PFSK-1 (cell line): ENCODE measurements around the gene KCNH8.

Experiments
- POLR2AphosphoS5 ChIP-seq: IDR thresholded peaks from 2 replicates; pipeline ENCODE4 v1.6.1; 2012; ENCODE audit warnings: low read depth, mild to moderate bottlenecking, control low read depth, low read length, moderate library complexity
- TF ChIP-seq, protein P1 (sequence below), 2 experiments: IDR thresholded peaks; 2 replicates each; pipeline versions ENCODE4 v1.6.1 to v1.8.0; 2011 to 2012; ENCODE audit warnings: low read depth in 2 of 2, low read length in 2 of 2, control low read depth in 1 of 2, inconsistent platforms in 1 of 2, mild to moderate bottlenecking in 1 of 2, moderate library complexity in 1 of 2; ENCODE audit not compliant: insufficient read depth in 1 of 2

DNA sequence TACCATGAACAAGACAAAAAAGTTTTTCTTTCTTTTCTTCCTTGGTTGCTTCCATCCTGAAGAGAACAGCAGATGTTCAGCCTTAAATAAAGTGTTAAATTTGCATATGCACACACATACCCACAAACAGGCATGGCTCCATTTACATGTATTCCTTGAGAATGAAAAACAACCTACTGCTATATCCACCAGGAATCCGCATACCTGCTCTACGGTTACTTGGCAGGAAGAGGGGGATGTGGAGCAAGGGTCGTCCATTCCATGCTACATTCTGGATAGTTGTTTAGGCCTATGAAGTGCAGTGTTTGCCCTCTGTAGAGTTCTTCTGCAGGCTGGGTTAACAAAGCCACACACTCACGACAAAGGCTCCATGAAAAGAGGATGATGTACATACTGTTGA lies 322.8 kb downstream of the KCNH8 start:
- TF ChIP-seq, protein P1, sequence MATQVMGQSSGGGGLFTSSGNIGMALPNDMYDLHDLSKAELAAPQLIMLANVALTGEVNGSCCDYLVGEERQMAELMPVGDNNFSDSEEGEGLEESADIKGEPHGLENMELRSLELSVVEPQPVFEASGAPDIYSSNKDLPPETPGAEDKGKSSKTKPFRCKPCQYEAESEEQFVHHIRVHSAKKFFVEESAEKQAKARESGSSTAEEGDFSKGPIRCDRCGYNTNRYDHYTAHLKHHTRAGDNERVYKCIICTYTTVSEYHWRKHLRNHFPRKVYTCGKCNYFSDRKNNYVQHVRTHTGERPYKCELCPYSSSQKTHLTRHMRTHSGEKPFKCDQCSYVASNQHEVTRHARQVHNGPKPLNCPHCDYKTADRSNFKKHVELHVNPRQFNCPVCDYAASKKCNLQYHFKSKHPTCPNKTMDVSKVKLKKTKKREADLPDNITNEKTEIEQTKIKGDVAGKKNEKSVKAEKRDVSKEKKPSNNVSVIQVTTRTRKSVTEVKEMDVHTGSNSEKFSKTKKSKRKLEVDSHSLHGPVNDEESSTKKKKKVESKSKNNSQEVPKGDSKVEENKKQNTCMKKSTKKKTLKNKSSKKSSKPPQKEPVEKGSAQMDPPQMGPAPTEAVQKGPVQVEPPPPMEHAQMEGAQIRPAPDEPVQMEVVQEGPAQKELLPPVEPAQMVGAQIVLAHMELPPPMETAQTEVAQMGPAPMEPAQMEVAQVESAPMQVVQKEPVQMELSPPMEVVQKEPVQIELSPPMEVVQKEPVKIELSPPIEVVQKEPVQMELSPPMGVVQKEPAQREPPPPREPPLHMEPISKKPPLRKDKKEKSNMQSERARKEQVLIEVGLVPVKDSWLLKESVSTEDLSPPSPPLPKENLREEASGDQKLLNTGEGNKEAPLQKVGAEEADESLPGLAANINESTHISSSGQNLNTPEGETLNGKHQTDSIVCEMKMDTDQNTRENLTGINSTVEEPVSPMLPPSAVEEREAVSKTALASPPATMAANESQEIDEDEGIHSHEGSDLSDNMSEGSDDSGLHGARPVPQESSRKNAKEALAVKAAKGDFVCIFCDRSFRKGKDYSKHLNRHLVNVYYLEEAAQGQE (IDR thresholded peaks at IDR 0.05; ENCODE audit: insufficient read depth in 1 of 2, low read depth in 2 of 2, low read length in 2 of 2), result no peak
- TF ChIP-seq POLR2AphosphoS5, result no peak
